H1 (cell line): ENCODE measurements around the gene CCDC60. TPM values are rescaled to one million over a fixed set of nuclear protein-coding genes. Genes with fewer than 3 reads are reported as not detected.

Experiments used
- CTCF ChIA-PET: fragments of 300-600 bp; sonication (Branson Sonifier 250); formaldehyde crosslinking; loops from one replicate; lab custom pipeline; 2021; ENCODE audit not compliant: partially characterized antibody; lab: Charles Lee
- POLR2A ChIA-PET: fragments of 300-600 bp; sonication (Branson Sonifier 250); formaldehyde crosslinking; loops from one replicate; lab custom pipeline; 2021; ENCODE audit warnings: inconsistent platforms; ENCODE audit not compliant: partially characterized antibody; lab: Charles Lee
- DNase-seq, 2 experiments: peaks; one replicate each; pipeline versions ENCODE4 v3.0.0 to v3.0.0-alpha.2; 2010 to 2022; ENCODE audit warnings: low spot score in 2 of 2, low read depth in 1 of 2, mixed read lengths in 1 of 2
- FAIRE-seq: peaks from 2 replicates; lab custom pipeline; 2011; peaks lifted over from hg19 to GRCh38; lab: Jason Lieb, UNC
- H2AFZ ChIP-seq: 2 replicates; pipeline ENCODE4 v1.8.1; 2012; ENCODE audit warnings: low read length, inconsistent platforms
- H2AK5ac ChIP-seq: 2 replicates; pipeline ENCODE4 v1.6.1; 2013; ENCODE audit warnings: low read depth, low read length
- H2BK120ac ChIP-seq: replicated peaks from 2 replicates; pipeline ENCODE3; 2013; ENCODE audit warnings: low read depth, low read length, inconsistent platforms
- H2BK12ac ChIP-seq: 2 replicates; pipeline ENCODE4 v1.6.1; 2013; ENCODE audit warnings: low read depth, low read length
- H2BK15ac ChIP-seq: 2 replicates; pipeline ENCODE4 v1.6.1; 2013; ENCODE audit warnings: low read length
- H2BK20ac ChIP-seq: 2 replicates; pipeline ENCODE4 v1.6.1; 2013; ENCODE audit warnings: low read length
- H2BK5ac ChIP-seq: 2 replicates; pipeline ENCODE4 v1.6.1; 2013; ENCODE audit warnings: low read depth, low read length
- H3K14ac ChIP-seq: 2 replicates; pipeline ENCODE4 v1.6.1; 2013; ENCODE audit warnings: inconsistent platforms; ENCODE audit not compliant: insufficient read length
- H3K18ac ChIP-seq: 2 replicates; pipeline ENCODE4 v1.6.1; 2013; ENCODE audit warnings: low read length; ENCODE audit errors: extremely low read depth
- H3K23ac ChIP-seq: 2 replicates; pipeline ENCODE4 v1.6.1; 2013; ENCODE audit warnings: inconsistent platforms; ENCODE audit not compliant: insufficient read length
- H3K23me2 ChIP-seq: 2 replicates; pipeline ENCODE4 v1.6.1; 2013; ENCODE audit warnings: low read depth, low read length
- H3K27ac ChIP-seq: 2 replicates; pipeline ENCODE4 v1.6.1; 2011; ENCODE audit warnings: low read depth, low read length, inconsistent platforms
- H3K27me3 ChIP-seq, 4 experiments: replicated peaks in 1 of 4; 1 replicate in 1 of 4; 2 replicates in 3 of 4; pipeline versions ENCODE4 v1.6.1 to v1.8.1; 2011 to 2013; ENCODE audit warnings: low read length in 3 of 4, mild to moderate bottlenecking in 3 of 4, inconsistent platforms in 2 of 4, mixed read lengths in 2 of 4, moderate library complexity in 1 of 4; ENCODE audit not compliant: control insufficient read depth in 3 of 4, insufficient read depth in 3 of 4; ENCODE audit errors: extremely low read depth in 1 of 4
- H3K36me3 ChIP-seq, 4 experiments: 2 replicates each; pipeline versions ENCODE4 v1.6.1 to v1.8.1; 2011 to 2013; ENCODE audit warnings: mild to moderate bottlenecking in 4 of 4, low read length in 3 of 4, moderate library complexity in 2 of 4, control low read depth in 1 of 4, inconsistent platforms in 1 of 4; ENCODE audit not compliant: insufficient read depth in 4 of 4, control insufficient read depth in 2 of 4
- H3K4ac ChIP-seq: replicated peaks from 2 replicates; pipeline ENCODE3; 2013; ENCODE audit warnings: low read length, low read depth, mixed read lengths, inconsistent platforms; ENCODE audit not compliant: insufficient read length
- H3K4me1 ChIP-seq, 4 experiments: replicated peaks in 1 of 4; 1 replicate in 1 of 4; 2 replicates in 3 of 4; pipeline versions ENCODE4 v1.6.1 to v1.8.1; 2011 to 2013; ENCODE audit warnings: low read length in 3 of 4, inconsistent platforms in 2 of 4, mixed read lengths in 1 of 4; ENCODE audit not compliant: insufficient read depth in 4 of 4, control insufficient read depth in 3 of 4
- H3K4me2 ChIP-seq, 2 experiments: 2 replicates each; pipeline versions ENCODE4 v1.6.1 to v1.8.1; 2011 to 2013; ENCODE audit warnings: low read depth in 2 of 2, low read length in 2 of 2, control low read depth in 1 of 2, inconsistent platforms in 1 of 2, mild to moderate bottlenecking in 1 of 2; ENCODE audit not compliant: insufficient read depth in 1 of 2
- H3K4me3 ChIP-seq, 4 experiments: fragments of 200-600, 300-600 bp in 1 of 4; sonication (generic), shearing (Covaris generic), sonication (Bioruptor Twin) in 1 of 4; 2 replicates each; pipeline versions ENCODE4 v1.5.1 to v1.8.1; 2011 to 2016; ENCODE audit warnings: low read length in 4 of 4, low read depth in 3 of 4, control low read depth in 2 of 4, inconsistent platforms in 2 of 4, mild to moderate bottlenecking in 2 of 4, mixed read lengths in 1 of 4, moderate library complexity in 1 of 4; ENCODE audit not compliant: insufficient read depth in 2 of 4; ENCODE audit errors: extremely low read depth in 1 of 4
- H3K56ac ChIP-seq: replicated peaks from 2 replicates; pipeline ENCODE3; 2013; ENCODE audit warnings: low read depth, mild to moderate bottlenecking, mixed read lengths, low read length, inconsistent platforms; ENCODE audit not compliant: insufficient read length
- H3K79me1 ChIP-seq: 2 replicates; pipeline ENCODE4 v1.6.1; 2013; ENCODE audit warnings: low read depth, low read length, control low read depth
- H3K79me2 ChIP-seq, 2 experiments: 2 replicates each; pipeline versions ENCODE4 v1.6.1 to v1.8.1; 2012 to 2013; ENCODE audit warnings: low read length in 2 of 2, mild to moderate bottlenecking in 2 of 2, inconsistent platforms in 1 of 2; ENCODE audit not compliant: insufficient read depth in 2 of 2, control insufficient read depth in 1 of 2
- H3K9ac ChIP-seq, 4 experiments: replicated peaks in 1 of 4; 1 replicate in 1 of 4; 2 replicates in 3 of 4; pipeline versions ENCODE4 v1.6.1 to v1.8.1; 2011 to 2013; ENCODE audit warnings: low read depth in 3 of 4, low read length in 3 of 4, control low read depth in 2 of 4, mild to moderate bottlenecking in 2 of 4, moderate library complexity in 2 of 4, inconsistent platforms in 1 of 4; ENCODE audit errors: extremely low read depth in 1 of 4
- H3K9me3 ChIP-seq, 2 experiments: 2 replicates each; pipeline versions ENCODE4 v1.6.1 to v1.8.1; 2012 to 2013; ENCODE audit warnings: mild to moderate bottlenecking in 2 of 2, moderate library complexity in 2 of 2, control low read depth in 1 of 2, inconsistent platforms in 1 of 2, low read depth in 1 of 2, low read length in 1 of 2, mixed read lengths in 1 of 2; ENCODE audit not compliant: insufficient read depth in 2 of 2
- H4K20me1 ChIP-seq, 2 experiments: replicated peaks in 1 of 2; 2 replicates each; pipeline versions ENCODE3 to v1.8.1; 2011 to 2013; ENCODE audit warnings: inconsistent platforms in 2 of 2, low read length in 2 of 2, mild to moderate bottlenecking in 1 of 2; ENCODE audit not compliant: insufficient read depth in 2 of 2, control insufficient read depth in 1 of 2
- H4K5ac ChIP-seq: 2 replicates; pipeline ENCODE4 v1.6.1; 2013; ENCODE audit warnings: low read length, low read depth, mixed read lengths, inconsistent platforms; ENCODE audit not compliant: insufficient read length
- H4K8ac ChIP-seq: 2 replicates; pipeline ENCODE4 v1.8.0; 2013; ENCODE audit warnings: mild to moderate bottlenecking, moderate library complexity, low read length, inconsistent platforms; ENCODE audit not compliant: insufficient read depth; ENCODE audit errors: extremely low read depth
- H4K91ac ChIP-seq: replicated peaks from 2 replicates; pipeline ENCODE3; 2013; ENCODE audit warnings: low read length, mixed read lengths, inconsistent platforms; ENCODE audit not compliant: insufficient read length
- ATF3 ChIP-seq: IDR thresholded peaks from 2 replicates; pipeline ENCODE4 v1.6.1; 2011; ENCODE audit warnings: low read depth, mild to moderate bottlenecking, low read length; ENCODE audit not compliant: insufficient read depth
- CBX5 ChIP-seq: fragments of 300-800, 300-1000 bp; sonication (generic); IDR thresholded peaks from 2 replicates; pipeline ENCODE4 v1.7.1; 2016; ENCODE audit warnings: antibody characterized with exemption, low read length, low read depth
- CHD1 ChIP-seq: IDR thresholded peaks from 2 replicates; pipeline ENCODE4 v1.6.1; 2012; ENCODE audit warnings: low read depth, low read length, improper control_type of control experiment
- JUND ChIP-seq: IDR thresholded peaks from 2 replicates; pipeline ENCODE4 v1.6.1; 2011; ENCODE audit warnings: mild to moderate bottlenecking, improper control_type of control experiment, low read length
- YY1 ChIP-seq: IDR thresholded peaks from 2 replicates; pipeline ENCODE4 v1.6.1; 2011; ENCODE audit warnings: low read depth, mild to moderate bottlenecking, low read length
- polyA plus RNA-seq, 7 experiments: library from polyadenylated mRNA; depleted of rRNA in 3 of 7; stranded (reverse) in 5 of 7; unstranded in 2 of 7; fragments of >200 nt in 5 of 7; fragments of 200-250 nt in 2 of 7; gene quantifications; 1 replicate in 5 of 7; 2 replicates in 1 of 7; 4 replicates in 1 of 7; pipeline versions ENCODE4 v1.2.1 to v1.2.3, GENCODE V29; 2011 to 2013; ENCODE audit warnings: missing spikeins in 2 of 7, mixed read lengths in 2 of 7
- total RNA-seq: library from RNA; stranded (reverse); fragmentation: NEBNext Ultra II Directional; extraction: Animal tissue kit (Norgen Biotek cat#: 25700); gene quantifications from 2 replicates; pipeline ENCODE4 v1.2.1, GENCODE V29; 2021

Gene CCDC60
- total and polyA plus RNA-seq, 2 of the 8 experiments (the other 6 are each of a cell fraction or from before 2014, with no cell fraction given) = 0.05 TPM; not detected in 1

- H2BK15ac ChIP-seq = no peak overlapping the region; the same call in 1 of the 2 replicates
- ChIA-PET POLR2A (no interaction called here), CTCF (interaction anchor here (1.1 to 7.7 kb wide), 3 partner anchors 16 to 84 kb away, joined by 3 to 47 read pairs (median 3); no protein-coding TSS in a partner anchor)
- no peaks in the 10 kb centered on the region for H3K79me1 ChIP-seq
- FAIRE-seq (no peak), DNase-seq (no peak)
- no peaks in the 10 kb centered on the region for H3K27me3 ChIP-seq
- no peaks in the 10 kb centered on the region for H3K23me2 ChIP-seq
- no peak overlapping the region for H2AFZ ChIP-seq
- no peak overlapping the region for H2BK120ac ChIP-seq
- H4K5ac ChIP-seq = no peak overlapping the region
- H3K9me3 ChIP-seq = 0 out of 4 replicates have a peak, but pooled peaks cover 0 to 2% of the 10 kb centered on the region in 2 experiments
- H3K56ac ChIP-seq = no peak overlapping the region
- no peak overlapping the region for H3K4ac ChIP-seq
- no peak overlapping the region for H3K9ac ChIP-seq
- no peak overlapping the region for H2BK20ac ChIP-seq
- no peaks in the 10 kb centered on the region for H3K79me2 ChIP-seq
- H2BK5ac ChIP-seq = no peak overlapping the region
- H2AK5ac ChIP-seq = no peak overlapping the region
- no peak overlapping the region for H3K4me2 ChIP-seq
- no peaks in the 10 kb centered on the region for H4K20me1 ChIP-seq
- no peak overlapping the region for H4K8ac ChIP-seq
- H3K4me1 ChIP-seq = peaks cover 0 to 6% (median 0%) of the 10 kb centered on the region in 4 experiments; a peak in 1 of 7 replicates
- no peak overlapping the region for H3K4me3 ChIP-seq
- no peak overlapping the region for H3K23ac ChIP-seq
- H4K91ac ChIP-seq = no peak overlapping the region
- no peak for TF ChIP-seq CHD1
- TF ChIP-seq ATF3 = no peak
- TF ChIP-seq JUND = no peak
- no peak for TF ChIP-seq YY1
- TF ChIP-seq CBX5 = no peak
- no peak overlapping the region for H3K14ac ChIP-seq
- no peak overlapping the region for H2BK12ac ChIP-seq
- no peak overlapping the region for H3K18ac ChIP-seq
- H3K36me3 ChIP-seq = no peaks in the 10 kb centered on the region
- H3K27ac ChIP-seq = no peak overlapping the region
Observed at GRCh38 chr12:119459481-119459880, 125.0 kb downstream of the CCDC60 start.
